HepG2 (cell line): ENCODE results near the gene CISH. TPM values are rescaled to one million over a fixed set of nuclear protein-coding genes. Genes with fewer than 3 reads are reported as not detected.

Experiments
- ETV5 ChIP-seq: IDR thresholded peaks from 2 replicates; pipeline ENCODE4 v1.6.1; 2018; ENCODE audit warnings: missing biosample characterization, missing genetic modification reagents, inconsistent platforms, borderline replicate concordance
- FOXK2 ChIP-seq: fragments of 450-650 bp; IDR thresholded peaks from 2 replicates; pipeline ENCODE4 v1.6.1; 2016
- HIVEP1 ChIP-seq: sonication (generic); formaldehyde crosslinking; IDR thresholded peaks from 2 replicates; pipeline ENCODE4 v1.4.0; 2020; ENCODE audit warnings: mild to moderate bottlenecking, missing genetic modification reagents
- RBM39 ChIP-seq: fragments of 200-400 bp; formaldehyde crosslinking; IDR thresholded peaks from one replicate; pipeline ENCODE4 v1.6.1; 2018; ENCODE audit warnings: antibody characterized with exemption, mild to moderate bottlenecking, low read depth, low read length; ENCODE audit not compliant: poor library complexity, severe bottlenecking
- SMAD9 ChIP-seq: sonication (generic); formaldehyde crosslinking; IDR thresholded peaks from 2 replicates; pipeline ENCODE4 v1.5.1; 2020; ENCODE audit warnings: mild to moderate bottlenecking, missing genetic modification reagents
- ZC3H4 ChIP-seq: sonication (generic); formaldehyde crosslinking; IDR thresholded peaks from 2 replicates; pipeline ENCODE4 v1.4.0; 2020; ENCODE audit warnings: missing genetic modification reagents, borderline replicate concordance
- ZFP62 ChIP-seq: sonication (generic); formaldehyde crosslinking; IDR thresholded peaks from 2 replicates; pipeline ENCODE4 v1.4.0; 2020; ENCODE audit warnings: missing genetic modification reagents
- ZMYM3 ChIP-seq: sonication (generic); formaldehyde crosslinking; IDR thresholded peaks from 2 replicates; pipeline ENCODE4 v1.5.1; 2020; ENCODE audit warnings: mild to moderate bottlenecking, missing genetic modification reagents
- ZNF44 ChIP-seq: sonication (generic); formaldehyde crosslinking; IDR thresholded peaks from 2 replicates; pipeline ENCODE4 v1.5.1; 2020; ENCODE audit warnings: mild to moderate bottlenecking, missing genetic modification reagents
- polyA plus RNA-seq, 8 experiments: library from polyadenylated mRNA; depleted of rRNA in 3 of 8; stranded (reverse) in 7 of 8; unstranded in 1 of 8; fragments of >200 nt; fragmentation: Illumina TruSeq in 4 of 8; extraction: Trizol in 4 of 8; gene quantifications; 2 replicates each; pipeline versions ENCODE4 v1.2.1 to v1.2.3, GENCODE V29; 2011 to 2016; ENCODE audit warnings: low read depth in 4 of 8, missing spikeins in 1 of 8, mixed read lengths in 1 of 8; ENCODE audit not compliant: insufficient read depth in 1 of 8
- total RNA-seq, 5 experiments: library from RNA; depleted of rRNA; stranded (reverse); fragments of >200 nt; fragmentation: Illumina TruSeq; extraction: Trizol; gene quantifications; 2 replicates each; pipeline ENCODE4 v1.2.3, GENCODE V29; 2016; ENCODE audit warnings: low read depth in 1 of 5
- TF ChIP-seq, protein P1 (sequence below): sonication (generic); formaldehyde crosslinking; IDR thresholded peaks from 2 replicates; pipeline ENCODE4 v1.4.0; 2020; ENCODE audit warnings: mild to moderate bottlenecking, missing genetic modification reagents
- TF ChIP-seq, protein P2 (sequence below): sonication (generic); formaldehyde crosslinking; IDR thresholded peaks from 2 replicates; pipeline ENCODE4 v1.5.1; 2020; ENCODE audit warnings: mild to moderate bottlenecking, missing genetic modification reagents, moderate library complexity

The CISH gene
- total and polyA plus RNA-seq, 2 of the 13 experiments (the other 11 are each of a cell fraction or from before 2014, with no cell fraction given) = 0.91 to 1.5 TPM

DNA sequence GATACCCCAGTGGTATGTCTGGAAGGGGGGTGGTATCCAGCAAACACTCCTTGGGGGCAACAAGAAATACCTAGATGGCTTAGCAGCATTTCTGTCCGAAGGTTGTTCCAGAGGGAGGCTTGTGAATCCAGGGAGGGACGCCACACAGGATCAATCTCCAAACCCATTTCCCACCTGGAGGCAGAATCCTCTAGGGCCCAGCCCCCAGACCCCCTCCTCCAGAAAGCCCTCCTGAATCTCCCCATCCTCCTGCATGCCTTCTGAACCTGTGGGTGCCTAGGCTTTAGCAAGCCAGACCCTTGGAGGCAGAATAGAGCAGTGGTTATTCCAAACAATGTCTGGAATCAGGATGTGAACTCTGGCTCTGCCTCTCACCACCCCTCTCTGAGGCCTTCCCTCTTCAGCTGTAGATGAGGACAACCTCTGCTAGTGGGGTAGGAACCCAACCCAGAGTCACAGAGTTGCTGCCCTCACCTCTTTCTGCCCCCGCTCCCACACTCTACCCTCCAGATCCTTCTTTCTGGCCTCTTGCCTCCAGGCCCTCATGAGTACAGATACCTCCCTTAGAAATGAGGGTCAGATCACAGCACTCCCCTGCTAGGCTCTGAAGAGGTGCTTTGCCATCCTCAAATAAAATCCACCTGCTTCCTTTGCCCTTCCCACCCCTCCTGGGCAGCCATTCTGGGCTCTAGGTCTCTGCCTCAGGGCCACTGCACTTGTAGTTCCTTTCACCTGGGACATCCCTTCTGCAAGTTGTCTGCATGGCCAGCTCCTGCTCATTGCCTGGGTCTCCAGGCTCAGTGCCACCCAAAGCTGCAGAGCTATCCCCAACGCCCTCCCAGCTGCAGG, 8.1 kb downstream of the CISH start (continued):
- TF ChIP-seq, protein P1, sequence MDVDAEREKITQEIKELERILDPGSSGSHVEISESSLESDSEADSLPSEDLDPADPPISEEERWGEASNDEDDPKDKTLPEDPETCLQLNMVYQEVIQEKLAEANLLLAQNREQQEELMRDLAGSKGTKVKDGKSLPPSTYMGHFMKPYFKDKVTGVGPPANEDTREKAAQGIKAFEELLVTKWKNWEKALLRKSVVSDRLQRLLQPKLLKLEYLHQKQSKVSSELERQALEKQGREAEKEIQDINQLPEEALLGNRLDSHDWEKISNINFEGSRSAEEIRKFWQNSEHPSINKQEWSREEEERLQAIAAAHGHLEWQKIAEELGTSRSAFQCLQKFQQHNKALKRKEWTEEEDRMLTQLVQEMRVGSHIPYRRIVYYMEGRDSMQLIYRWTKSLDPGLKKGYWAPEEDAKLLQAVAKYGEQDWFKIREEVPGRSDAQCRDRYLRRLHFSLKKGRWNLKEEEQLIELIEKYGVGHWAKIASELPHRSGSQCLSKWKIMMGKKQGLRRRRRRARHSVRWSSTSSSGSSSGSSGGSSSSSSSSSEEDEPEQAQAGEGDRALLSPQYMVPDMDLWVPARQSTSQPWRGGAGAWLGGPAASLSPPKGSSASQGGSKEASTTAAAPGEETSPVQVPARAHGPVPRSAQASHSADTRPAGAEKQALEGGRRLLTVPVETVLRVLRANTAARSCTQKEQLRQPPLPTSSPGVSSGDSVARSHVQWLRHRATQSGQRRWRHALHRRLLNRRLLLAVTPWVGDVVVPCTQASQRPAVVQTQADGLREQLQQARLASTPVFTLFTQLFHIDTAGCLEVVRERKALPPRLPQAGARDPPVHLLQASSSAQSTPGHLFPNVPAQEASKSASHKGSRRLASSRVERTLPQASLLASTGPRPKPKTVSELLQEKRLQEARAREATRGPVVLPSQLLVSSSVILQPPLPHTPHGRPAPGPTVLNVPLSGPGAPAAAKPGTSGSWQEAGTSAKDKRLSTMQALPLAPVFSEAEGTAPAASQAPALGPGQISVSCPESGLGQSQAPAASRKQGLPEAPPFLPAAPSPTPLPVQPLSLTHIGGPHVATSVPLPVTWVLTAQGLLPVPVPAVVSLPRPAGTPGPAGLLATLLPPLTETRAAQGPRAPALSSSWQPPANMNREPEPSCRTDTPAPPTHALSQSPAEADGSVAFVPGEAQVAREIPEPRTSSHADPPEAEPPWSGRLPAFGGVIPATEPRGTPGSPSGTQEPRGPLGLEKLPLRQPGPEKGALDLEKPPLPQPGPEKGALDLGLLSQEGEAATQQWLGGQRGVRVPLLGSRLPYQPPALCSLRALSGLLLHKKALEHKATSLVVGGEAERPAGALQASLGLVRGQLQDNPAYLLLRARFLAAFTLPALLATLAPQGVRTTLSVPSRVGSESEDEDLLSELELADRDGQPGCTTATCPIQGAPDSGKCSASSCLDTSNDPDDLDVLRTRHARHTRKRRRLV = no peak
- TF ChIP-seq ZFP62 (CRISPR knock-in tag) = no peak
- no peak for TF ChIP-seq ZMYM3
- TF ChIP-seq, protein P2, sequence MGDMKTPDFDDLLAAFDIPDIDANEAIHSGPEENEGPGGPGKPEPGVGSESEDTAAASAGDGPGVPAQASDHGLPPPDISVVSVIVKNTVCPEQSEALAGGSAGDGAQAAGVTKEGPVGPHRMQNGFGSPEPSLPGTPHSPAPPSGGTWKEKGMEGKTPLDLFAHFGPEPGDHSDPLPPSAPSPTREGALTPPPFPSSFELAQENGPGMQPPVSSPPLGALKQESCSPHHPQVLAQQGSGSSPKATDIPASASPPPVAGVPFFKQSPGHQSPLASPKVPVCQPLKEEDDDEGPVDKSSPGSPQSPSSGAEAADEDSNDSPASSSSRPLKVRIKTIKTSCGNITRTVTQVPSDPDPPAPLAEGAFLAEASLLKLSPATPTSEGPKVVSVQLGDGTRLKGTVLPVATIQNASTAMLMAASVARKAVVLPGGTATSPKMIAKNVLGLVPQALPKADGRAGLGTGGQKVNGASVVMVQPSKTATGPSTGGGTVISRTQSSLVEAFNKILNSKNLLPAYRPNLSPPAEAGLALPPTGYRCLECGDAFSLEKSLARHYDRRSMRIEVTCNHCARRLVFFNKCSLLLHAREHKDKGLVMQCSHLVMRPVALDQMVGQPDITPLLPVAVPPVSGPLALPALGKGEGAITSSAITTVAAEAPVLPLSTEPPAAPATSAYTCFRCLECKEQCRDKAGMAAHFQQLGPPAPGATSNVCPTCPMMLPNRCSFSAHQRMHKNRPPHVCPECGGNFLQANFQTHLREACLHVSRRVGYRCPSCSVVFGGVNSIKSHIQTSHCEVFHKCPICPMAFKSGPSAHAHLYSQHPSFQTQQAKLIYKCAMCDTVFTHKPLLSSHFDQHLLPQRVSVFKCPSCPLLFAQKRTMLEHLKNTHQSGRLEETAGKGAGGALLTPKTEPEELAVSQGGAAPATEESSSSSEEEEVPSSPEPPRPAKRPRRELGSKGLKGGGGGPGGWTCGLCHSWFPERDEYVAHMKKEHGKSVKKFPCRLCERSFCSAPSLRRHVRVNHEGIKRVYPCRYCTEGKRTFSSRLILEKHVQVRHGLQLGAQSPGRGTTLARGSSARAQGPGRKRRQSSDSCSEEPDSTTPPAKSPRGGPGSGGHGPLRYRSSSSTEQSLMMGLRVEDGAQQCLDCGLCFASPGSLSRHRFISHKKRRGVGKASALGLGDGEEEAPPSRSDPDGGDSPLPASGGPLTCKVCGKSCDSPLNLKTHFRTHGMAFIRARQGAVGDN = no peak
- TF ChIP-seq SMAD9 (CRISPR knock-in tag) = no peak
- TF ChIP-seq ETV5 (CRISPR knock-in tag) = no peak
- no peak for TF ChIP-seq FOXK2
- no peak for TF ChIP-seq HIVEP1
- no peak for TF ChIP-seq RBM39
- TF ChIP-seq ZC3H4 (CRISPR knock-in tag) = no peak
- TF ChIP-seq ZNF44 (CRISPR knock-in tag) = no peak
